OCI-LY3 (cell line): ENCODE measurements around the gene CKS2.
"Not testable (repeated sequence)": the region's sequence is repeated elsewhere in the genome, so short reads cannot be mapped to it uniquely, and the experiment has no call there.

Experiments
- H2AFZ ChIP-seq: fragments of 200-600, 300-600 bp; shearing (Covaris generic); 2 replicates; pipeline ENCODE4 v1.6.0; 2014; ENCODE audit warnings: antibody characterized with exemption, low read depth, low read length
- H3K27ac ChIP-seq: fragments of 200-600, 300-600 bp; sonication (generic); 2 replicates; pipeline ENCODE4 v1.5.1; 2014; ENCODE audit warnings: mild to moderate bottlenecking, low read length, moderate library complexity, mixed read lengths
- H3K27me3 ChIP-seq: fragments of 200-600, 300-600 bp; sonication (generic); 2 replicates; pipeline ENCODE4 v1.6.1; 2014; ENCODE audit warnings: low read depth, low read length, mixed read lengths
- H3K36me3 ChIP-seq: fragments of 200-600, 300-600 bp; sonication (generic); replicated peaks from 2 replicates; pipeline ENCODE3; 2014; ENCODE audit warnings: low read depth, low read length, mixed read lengths
- H3K4me1 ChIP-seq: fragments of 300-600, 200-600 bp; sonication (generic); 2 replicates; pipeline ENCODE4 v1.6.1; 2014; ENCODE audit warnings: low read length, mixed read lengths
- H3K4me2 ChIP-seq: fragments of 200-600, 300-600 bp; sonication (generic); 2 replicates; pipeline ENCODE4 v1.6.1; 2014; ENCODE audit warnings: low read length, mixed read lengths
- H3K4me3 ChIP-seq: fragments of 300-600, 200-600 bp; sonication (generic); 2 replicates; pipeline ENCODE4 v1.5.1; 2014; ENCODE audit warnings: antibody characterized with exemption, mild to moderate bottlenecking, low read length, moderate library complexity
- H3K79me2 ChIP-seq: fragments of 300-600, 200-600 bp; shearing (Covaris generic); 2 replicates; pipeline ENCODE4 v1.6.1; 2014; ENCODE audit warnings: mild to moderate bottlenecking, low read length, mixed read lengths
- H3K9ac ChIP-seq: fragments of 300-600, 200-600 bp; shearing (Covaris generic); 2 replicates; pipeline ENCODE4 v1.6.0; 2014; ENCODE audit warnings: mild to moderate bottlenecking, low read length, moderate library complexity
- H3K9me3 ChIP-seq: fragments of 200-600, 300-600 bp; shearing (Covaris generic); 2 replicates; pipeline ENCODE4 v1.6.1; 2014; ENCODE audit warnings: low read length, mixed read lengths; ENCODE audit not compliant: insufficient read depth
- H4K20me1 ChIP-seq: fragments of 200-600, 300-600 bp; sonication (generic); 2 replicates; pipeline ENCODE4 v1.6.1; 2016; ENCODE audit warnings: low read length, mixed read lengths; ENCODE audit not compliant: insufficient read depth
- EZH2phosphoT487 ChIP-seq: fragments of 200-600 bp; shearing (Covaris generic); IDR thresholded peaks from 2 replicates; pipeline ENCODE4 v1.6.1; 2018; ENCODE audit warnings: antibody characterized with exemption, mixed run types, low read depth
- TF ChIP-seq, protein P1 (sequence below): fragments of 200-600, 300-600 bp; sonication (generic); IDR thresholded peaks from 2 replicates; pipeline ENCODE4 v1.5.1; 2014; ENCODE audit warnings: antibody characterized with exemption, low read length, low read depth

The CKS2 gene

DNA sequence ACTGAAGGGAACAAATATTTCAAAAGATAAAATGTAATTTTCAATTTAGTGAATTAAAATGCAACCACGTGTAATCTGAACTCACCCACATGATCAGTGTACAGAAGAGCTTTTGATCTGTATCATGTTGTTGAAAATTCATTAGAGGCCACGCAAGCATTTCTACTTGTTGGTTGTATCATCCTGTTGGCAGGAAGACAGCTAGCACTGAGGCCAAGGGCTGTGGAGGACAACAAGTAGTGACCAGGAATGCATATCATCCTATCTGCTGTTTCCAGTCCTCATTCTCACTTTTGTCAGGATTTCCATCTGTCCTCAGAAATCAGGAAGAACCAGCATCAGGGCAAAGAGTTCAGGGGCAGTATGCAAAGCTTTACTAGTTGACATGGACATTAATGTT is 29.9 kb upstream of the CKS2 start:
- no peaks in the 10 kb centered on the region for H3K79me2 ChIP-seq
- no peaks in the 10 kb centered on the region for H3K9me3 ChIP-seq
- H3K4me2 ChIP-seq: no peak overlapping the region
- H3K27me3 ChIP-seq: no peaks in the 10 kb centered on the region
- no peaks in the 10 kb centered on the region for H3K4me1 ChIP-seq
- no peaks in the 10 kb centered on the region for H4K20me1 ChIP-seq
- H3K4me3 ChIP-seq: no peak overlapping the region
- no peak overlapping the region for H3K9ac ChIP-seq
- no peak overlapping the region for H2AFZ ChIP-seq
- no peak for TF ChIP-seq EZH2phosphoT487
- TF ChIP-seq, protein P1, sequence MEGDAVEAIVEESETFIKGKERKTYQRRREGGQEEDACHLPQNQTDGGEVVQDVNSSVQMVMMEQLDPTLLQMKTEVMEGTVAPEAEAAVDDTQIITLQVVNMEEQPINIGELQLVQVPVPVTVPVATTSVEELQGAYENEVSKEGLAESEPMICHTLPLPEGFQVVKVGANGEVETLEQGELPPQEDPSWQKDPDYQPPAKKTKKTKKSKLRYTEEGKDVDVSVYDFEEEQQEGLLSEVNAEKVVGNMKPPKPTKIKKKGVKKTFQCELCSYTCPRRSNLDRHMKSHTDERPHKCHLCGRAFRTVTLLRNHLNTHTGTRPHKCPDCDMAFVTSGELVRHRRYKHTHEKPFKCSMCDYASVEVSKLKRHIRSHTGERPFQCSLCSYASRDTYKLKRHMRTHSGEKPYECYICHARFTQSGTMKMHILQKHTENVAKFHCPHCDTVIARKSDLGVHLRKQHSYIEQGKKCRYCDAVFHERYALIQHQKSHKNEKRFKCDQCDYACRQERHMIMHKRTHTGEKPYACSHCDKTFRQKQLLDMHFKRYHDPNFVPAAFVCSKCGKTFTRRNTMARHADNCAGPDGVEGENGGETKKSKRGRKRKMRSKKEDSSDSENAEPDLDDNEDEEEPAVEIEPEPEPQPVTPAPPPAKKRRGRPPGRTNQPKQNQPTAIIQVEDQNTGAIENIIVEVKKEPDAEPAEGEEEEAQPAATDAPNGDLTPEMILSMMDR: no peak
- H3K36me3 ChIP-seq: no peaks in the 10 kb centered on the region
- H3K27ac ChIP-seq: no peak overlapping the region

DNA sequence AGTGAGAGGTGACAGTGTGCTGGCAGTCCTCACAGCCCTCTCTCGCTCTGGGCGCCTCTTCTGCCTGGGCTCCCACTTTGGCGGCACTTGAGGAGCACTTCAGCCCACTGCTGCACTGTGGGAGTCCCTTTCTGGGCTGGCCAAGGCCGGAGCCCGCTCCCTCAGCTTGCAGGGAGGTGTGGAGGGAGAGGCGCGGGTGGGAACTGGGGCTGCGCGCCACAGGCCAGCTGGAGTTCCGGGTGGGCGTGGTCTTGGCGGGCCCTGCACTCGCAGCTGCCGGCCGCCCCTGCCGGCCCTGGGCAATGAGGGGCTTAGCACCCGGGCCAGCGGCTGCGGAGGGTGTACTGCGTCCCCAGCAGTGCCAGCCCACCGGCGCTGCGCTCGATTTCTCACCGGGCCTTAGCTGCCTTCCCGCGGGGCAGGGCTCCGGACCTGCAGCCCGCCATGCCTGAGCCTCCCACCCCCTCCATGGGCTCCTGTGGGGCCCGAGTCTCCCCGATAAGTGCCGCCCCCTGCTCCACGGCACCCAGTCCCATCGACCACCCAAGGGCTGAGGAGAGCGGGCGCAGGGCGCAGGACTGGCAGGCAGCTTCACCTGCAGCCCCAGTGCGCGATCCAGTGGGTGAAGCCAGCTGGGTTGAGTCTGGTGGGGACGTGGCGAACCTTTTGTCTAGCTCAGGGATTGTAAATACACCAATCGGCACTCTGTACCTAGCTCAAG is 28.6 kb upstream of the CKS2 start:
- not testable (repeated sequence) for H3K9ac ChIP-seq, H3K27me3 ChIP-seq, H3K79me2 ChIP-seq, H3K9me3 ChIP-seq, H2AFZ ChIP-seq, H3K27ac ChIP-seq, H3K4me3 ChIP-seq, H3K36me3 ChIP-seq, H4K20me1 ChIP-seq, H3K4me2 ChIP-seq, H3K4me1 ChIP-seq

DNA sequence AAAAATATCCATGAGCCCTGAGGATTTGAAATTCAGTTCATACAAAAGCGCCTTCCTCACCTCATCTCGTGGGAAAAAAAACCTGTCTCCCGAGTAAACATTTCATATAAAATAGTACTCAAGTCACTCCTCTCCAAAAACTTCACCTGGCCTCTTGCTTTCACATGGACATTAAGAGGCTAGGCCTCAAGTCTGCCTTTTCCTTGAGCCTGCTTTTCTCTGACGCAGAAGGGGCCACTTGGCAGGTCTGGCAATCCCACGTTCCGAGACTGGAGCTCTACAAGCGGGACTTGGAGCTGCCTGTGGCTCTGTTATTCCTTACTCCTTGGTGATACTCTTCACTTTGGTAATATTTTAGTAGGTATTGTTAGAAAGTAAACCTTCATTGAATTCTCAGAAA is 26.9 kb upstream of the CKS2 start:
- Histone ChIP-seq H2AFZ (no peak overlapping the region), H3K36me3 (no peaks in the 10 kb centered on the region), H3K4me3 (no peak overlapping the region), H3K27ac (no peak overlapping the region), H3K9ac (no peak overlapping the region), H3K27me3 (no peaks in the 10 kb centered on the region), H3K79me2 (no peaks in the 10 kb centered on the region), H3K9me3 (no peaks in the 10 kb centered on the region), H3K4me2 (no peak overlapping the region), H4K20me1 (no peaks in the 10 kb centered on the region), H3K4me1 (no peaks in the 10 kb centered on the region)
- TF ChIP-seq, protein P1: no peak
- TF ChIP-seq EZH2phosphoT487: no peak

DNA sequence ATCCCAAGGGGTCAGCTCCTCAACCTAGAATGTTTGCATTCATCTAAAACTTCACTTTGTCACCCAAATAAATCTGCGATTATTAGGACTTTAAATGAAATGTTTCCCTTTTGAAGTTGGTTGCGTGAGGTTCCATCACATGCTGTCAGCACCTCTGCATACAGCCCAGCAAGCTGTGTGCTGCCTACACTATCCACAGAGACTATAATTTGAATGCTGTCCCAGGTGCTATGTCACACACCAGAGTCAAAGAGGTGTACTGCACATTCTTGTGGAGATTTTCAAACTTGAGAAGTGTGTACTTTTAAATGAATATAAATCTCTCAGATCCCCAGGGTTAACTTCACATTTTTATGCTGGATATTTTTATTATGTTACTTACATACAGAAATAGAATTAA is 19.3 kb upstream of the CKS2 start:
- Histone ChIP-seq H3K27ac (no peak overlapping the region), H3K9me3 (no peaks in the 10 kb centered on the region), H3K4me3 (no peak overlapping the region), H3K9ac (no peak overlapping the region), H2AFZ (no peak overlapping the region), H4K20me1 (no peaks in the 10 kb centered on the region), H3K27me3 (no peaks in the 10 kb centered on the region), H3K4me1 (no peaks in the 10 kb centered on the region), H3K36me3 (no peaks in the 10 kb centered on the region), H3K4me2 (no peak overlapping the region), H3K79me2 (no peaks in the 10 kb centered on the region)
- TF ChIP-seq, protein P1: no peak
- no peak for TF ChIP-seq EZH2phosphoT487
